Activated T-helper 2 cell treated with anti-CD3 and anti-CD28 coated beads, Interferon-gamma antibody, Interleukin-2, Interleukin-4, amounts not matched to agents 10 μg/mL and 5 μg/mL and 100 μg/mL, durations not matched to agents 14 hours and 24 hours and 36 hours (primary cell): ENCODE data around the gene C8G. TPM values are rescaled to one million over a fixed set of nuclear protein-coding genes. Genes with fewer than 3 reads are reported as not detected.

ENCODE experiments used
- DNase-seq: peaks from one replicate; pipeline ENCODE4 v3.0.0; 2021; ENCODE audit warnings: low spot score
- H3K27ac Mint-ChIP-seq: one replicate; pipeline ENCODE4 v1.8.0; 2021; ENCODE audit warnings: mixed read lengths
- H3K27me3 Mint-ChIP-seq: one replicate; pipeline ENCODE4 v1.8.0; 2021; ENCODE audit warnings: low read depth, mixed read lengths
- H3K36me3 Mint-ChIP-seq: one replicate; pipeline ENCODE4 v1.8.0; 2021; ENCODE audit warnings: low read depth, mixed read lengths
- H3K4me1 Mint-ChIP-seq: one replicate; pipeline ENCODE4 v1.8.0; 2021; ENCODE audit warnings: low read depth, mixed read lengths
- H3K4me3 Mint-ChIP-seq: one replicate; pipeline ENCODE4 v1.8.0; 2021; ENCODE audit warnings: low read depth, mild to moderate bottlenecking, moderate library complexity, mixed read lengths
- H3K9me3 Mint-ChIP-seq: one replicate; pipeline ENCODE4 v1.8.0; 2021; ENCODE audit warnings: mixed read lengths
- intact Hi-C: fragments of 100-400 bp; cut with micrococcal nuclease; formaldehyde crosslinking; loops from one replicate; pipeline ENCODE4 v1.15.1; 2023
- total RNA-seq: library from RNA; stranded (reverse); gene quantifications from 2 replicates; pipeline ENCODE4 v1.2.3, GENCODE V29; 2022

Gene C8G
- total RNA-seq, 1 donor from 2014 or later: 0.89 TPM

GRCh38 chr9:136939996-136940525 is 5.0 kb upstream of the C8G start:
- Mint-ChIP-seq H3K4me1 (peaks cover 7% of the 10 kb centered on the region), H3K27me3 (no peaks in the 10 kb centered on the region), H3K9me3 (no peaks in the 10 kb centered on the region), H3K27ac (no peak overlapping the region), H3K36me3 (peaks cover 49% of the 10 kb centered on the region), H3K4me3 (no peak overlapping the region)
- no peak for DNase-seq
- intact Hi-C loops: no loop called here

- no peaks in the 10 kb centered on the region for H3K9me3 Mint-ChIP-seq
- no peak for DNase-seq
- peaks cover 7% of the 10 kb centered on the region for H3K4me1 Mint-ChIP-seq
- H3K36me3 Mint-ChIP-seq: peaks cover 46% of the 10 kb centered on the region
- intact Hi-C loops: no loop called here
- no peaks in the 10 kb centered on the region for H3K27me3 Mint-ChIP-seq
- H3K27ac Mint-ChIP-seq: no peak overlapping the region
- H3K4me3 Mint-ChIP-seq: no peak overlapping the region
Measured at GRCh38 chr9:136940526-136941230, 4.4 kb upstream of the C8G start.

GRCh38 chr9:136941231-136942111 is 3.6 kb upstream of the C8G start:
- H3K4me3 Mint-ChIP-seq: peak overlapping the region; percentile 5
- no peak for DNase-seq
- intact Hi-C loops: no loop called here
- H3K4me1 Mint-ChIP-seq: peaks cover 5% of the 10 kb centered on the region
- no peaks in the 10 kb centered on the region for H3K27me3 Mint-ChIP-seq
- H3K36me3 Mint-ChIP-seq: peaks cover 41% of the 10 kb centered on the region
- no peaks in the 10 kb centered on the region for H3K9me3 Mint-ChIP-seq
- no peak overlapping the region for H3K27ac Mint-ChIP-seq

- H3K4me1 Mint-ChIP-seq: peaks cover 5% of the 10 kb centered on the region
- no peak for DNase-seq
- peak overlapping the region; percentile 65 for H3K4me3 Mint-ChIP-seq
- H3K27me3 Mint-ChIP-seq: no peaks in the 10 kb centered on the region
- peaks cover 35% of the 10 kb centered on the region for H3K36me3 Mint-ChIP-seq
- no peak overlapping the region for H3K27ac Mint-ChIP-seq
- intact Hi-C loops: no loop called here
- H3K9me3 Mint-ChIP-seq: no peaks in the 10 kb centered on the region
Measured at GRCh38 chr9:136942112-136942880, 2.7 kb upstream of the C8G start.

- Mint-ChIP-seq H3K9me3 (no peaks in the 10 kb centered on the region), H3K4me3 (peak overlapping the region; percentile 65), H3K27me3 (no peaks in the 10 kb centered on the region), H3K27ac (no peak overlapping the region), H3K36me3 (peaks cover 32% of the 10 kb centered on the region), H3K4me1 (peaks cover 5% of the 10 kb centered on the region)
- no peak for DNase-seq
- intact Hi-C loops: no loop called here
Measured at GRCh38 chr9:136942881-136943230, 2.2 kb upstream of the C8G start.

- Mint-ChIP-seq H3K36me3 (peaks cover 30% of the 10 kb centered on the region), H3K27ac (peak overlapping the region; percentile 82), H3K4me1 (peaks cover 5% of the 10 kb centered on the region), H3K4me3 (peak overlapping the region; percentile 79), H3K9me3 (no peaks in the 10 kb centered on the region), H3K27me3 (no peaks in the 10 kb centered on the region)
- intact Hi-C loops: loop anchor here (1.0 to 2.0 kb wide), 4 partner anchors 41 to 100 kb away; partner anchors contain the start of genes PHPT1 and TRAF2
- DNase-seq: peak; percentile 49
Measured at GRCh38 chr9:136943291-136944211, 1.5 kb upstream of the C8G start.

- Mint-ChIP-seq H3K27ac (no peak overlapping the region), H3K4me3 (peak overlapping the region; percentile 79)
- no peak for DNase-seq
Measured at GRCh38 chr9:136944212-136944518, 878 bp upstream of the C8G start.

GRCh38 chr9:136945333-136946227 is 537 bp downstream of the C8G start:
- intact Hi-C loops: loop anchor here (2.0 kb wide), 3 partner anchors 43 to 97 kb away; partner anchors contain the start of genes PHPT1 and TRAF2
- peaks cover 20% of the 10 kb centered on the region for H3K36me3 Mint-ChIP-seq
- H3K4me1 Mint-ChIP-seq: peaks cover 3% of the 10 kb centered on the region
- DNase-seq: no peak
- H3K4me3 Mint-ChIP-seq: peak overlapping the region; percentile 54
- H3K27me3 Mint-ChIP-seq: no peaks in the 10 kb centered on the region
- H3K9me3 Mint-ChIP-seq: no peaks in the 10 kb centered on the region
- no peak overlapping the region for H3K27ac Mint-ChIP-seq

More at GRCh38 chr9:136944212-136944518, 878 bp upstream of the C8G start:
- Mint-ChIP-seq H3K4me1 (peaks cover 3% of the 10 kb centered on the region), H3K9me3 (no peaks in the 10 kb centered on the region), H3K27me3 (no peaks in the 10 kb centered on the region), H3K36me3 (peaks cover 26% of the 10 kb centered on the region)
- intact Hi-C loops: loop anchor here (1.0 to 2.0 kb wide), 4 partner anchors 41 to 101 kb away; partner anchors contain the start of genes PHPT1 and TRAF2

- no peaks in the 10 kb centered on the region for H3K27me3 Mint-ChIP-seq
- H3K9me3 Mint-ChIP-seq: no peaks in the 10 kb centered on the region
- intact Hi-C loops: no loop called here
- no peak for DNase-seq
- H3K4me1 Mint-ChIP-seq: peaks cover 3% of the 10 kb centered on the region
- H3K36me3 Mint-ChIP-seq: peaks cover 12% of the 10 kb centered on the region
- no peak overlapping the region for H3K27ac Mint-ChIP-seq
- H3K4me3 Mint-ChIP-seq: no peak overlapping the region
Measured at GRCh38 chr9:136946228-136947027, 1.4 kb downstream of the C8G start.

- Mint-ChIP-seq H3K4me3 (no peak overlapping the region), H3K36me3 (peaks cover 7% of the 10 kb centered on the region), H3K9me3 (no peaks in the 10 kb centered on the region), H3K27ac (no peak overlapping the region), H3K4me1 (peaks cover 3% of the 10 kb centered on the region), H3K27me3 (no peaks in the 10 kb centered on the region)
- intact Hi-C loops: no loop called here
- DNase-seq: no peak
Measured at GRCh38 chr9:136947028-136947891, 2.2 kb downstream of the C8G start.
